ENCODE results near the gene HBA1. TPM values are rescaled to one million over a fixed set of nuclear protein-coding genes. Genes with fewer than 3 reads are reported as not detected.

HBA1 gene
- total and polyA plus RNA-seq, 2 of the 8 experiments (the other 6 are each of a cell fraction or from before 2014, with no cell fraction given) = 2.3 TPM

DNA sequence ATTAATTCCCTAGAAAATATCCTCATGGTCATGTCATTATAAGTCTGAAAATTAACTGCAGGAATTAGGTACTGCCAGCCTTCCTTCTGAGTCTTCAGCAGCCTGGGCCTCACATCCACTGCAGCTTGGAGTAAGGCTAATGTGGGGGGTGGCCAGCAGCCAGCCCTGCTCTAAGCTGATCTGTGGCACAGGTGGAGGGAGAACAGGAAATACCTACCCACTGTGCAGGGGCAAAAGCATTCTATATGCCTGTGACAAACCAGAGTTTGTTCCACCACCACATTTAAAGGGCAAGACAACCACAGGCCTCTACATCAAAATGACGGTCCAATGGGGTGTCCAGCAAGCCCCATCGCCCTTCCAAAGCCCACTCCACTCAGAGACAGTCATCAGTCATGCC, 47.4 kb upstream of the HBA1 start:
- Histone ChIP-seq H4K5ac (ENCODE audit: insufficient read length, low read depth, low read length) (no peak overlapping the region), H2AK5ac (ENCODE audit: low read depth, low read length) (no peak overlapping the region), H3K56ac (replicated peaks; ENCODE audit: insufficient read length, low read depth, low read length) (no peak overlapping the region), H2BK20ac (ENCODE audit: low read length) (no peak overlapping the region), H2BK15ac (ENCODE audit: low read length) (no peak overlapping the region), H2BK5ac (ENCODE audit: low read depth, low read length) (no peak overlapping the region), H3K9ac (replicated peaks in 1 of 4; ENCODE audit: extremely low read depth in 1 of 4, low read depth in 3 of 4, low read length in 3 of 4) (no peak overlapping the region), H4K8ac (ENCODE audit: extremely low read depth, insufficient read depth, low read length) (no peak overlapping the region; the same call in 1 of the 2 replicates), H2AFZ (ENCODE audit: low read length) (no peak overlapping the region), H4K91ac (replicated peaks; ENCODE audit: insufficient read length, low read length) (no peak overlapping the region), H2BK12ac (ENCODE audit: low read depth, low read length) (no peak overlapping the region), H3K27ac (ENCODE audit: low read depth, low read length) (no peak overlapping the region), H3K27me3 (replicated peaks in 1 of 4; ENCODE audit: control insufficient read depth in 3 of 4, extremely low read depth in 1 of 4, insufficient read depth in 3 of 4, low read length in 3 of 4) (no peaks in the 10 kb centered on the region), H3K4me1 (replicated peaks in 1 of 4; ENCODE audit: control insufficient read depth in 3 of 4, insufficient read depth in 4 of 4, low read length in 3 of 4) (no peaks in the 10 kb centered on the region), H3K14ac (ENCODE audit: insufficient read length) (no peak overlapping the region), H3K4me3 (ENCODE audit: extremely low read depth in 1 of 4, insufficient read depth in 2 of 4, low read depth in 3 of 4, low read length in 4 of 4) (no peak overlapping the region), H3K4ac (replicated peaks; ENCODE audit: insufficient read length, low read depth, low read length) (no peak overlapping the region), H3K4me2 (ENCODE audit: insufficient read depth in 1 of 2, low read depth in 2 of 2, low read length in 2 of 2) (no peak overlapping the region), H3K36me3 (ENCODE audit: control insufficient read depth in 2 of 4, insufficient read depth in 4 of 4, low read length in 3 of 4) (no peaks in the 10 kb centered on the region; a peak in 2 of 8 replicates), H3K23me2 (ENCODE audit: low read depth, low read length) (no peaks in the 10 kb centered on the region), H3K23ac (ENCODE audit: insufficient read length) (no peak overlapping the region), H3K9me3 (ENCODE audit: insufficient read depth in 2 of 2, low read depth in 1 of 2, low read length in 1 of 2) (no peaks in the 10 kb centered on the region), H4K20me1 (replicated peaks in 1 of 2; ENCODE audit: control insufficient read depth in 1 of 2, insufficient read depth in 2 of 2, low read length in 2 of 2) (peaks cover 0 to 2% of the 10 kb centered on the region in 2 experiments), H3K79me2 (ENCODE audit: control insufficient read depth in 1 of 2, insufficient read depth in 2 of 2, low read length in 2 of 2) (0 out of 4 replicates have a peak, but pooled peaks cover 0 to 12% of the 10 kb centered on the region in 2 experiments), H3K79me1 (ENCODE audit: low read depth, low read length) (peaks cover 2% of the 10 kb centered on the region), H3K18ac (ENCODE audit: extremely low read depth, low read length) (no peak overlapping the region), H2BK120ac (replicated peaks; ENCODE audit: low read depth, low read length) (no peak overlapping the region)
- CTCF ChIA-PET (ENCODE audit: partially characterized antibody) = interaction anchor here (0.8 to 5.5 kb wide), 4 partner anchors 11 to 233 kb away, joined by 3 to 37 read pairs (median 4); no protein-coding TSS in a partner anchor
- DNase-seq (ENCODE audit: low read depth in 1 of 2, low spot score in 2 of 2) (no peak), FAIRE-seq (no peak)
- WGBS, 2 experiments (ENCODE audit: extremely low coverage in 1 of 2, insufficient coverage in 1 of 2, insufficient read length in 1 of 2, insufficient replicate concordance in 2 of 2, low coverage in 1 of 2, low lambda C conversion rate in 2 of 2, missing lambda C conversion rate in 1 of 2) = 87% methylated on average over 2 of the region's 2 CpGs; no CpG with 5 or more reads in 1 of the 2 experiments
- POLR2A ChIA-PET (ENCODE audit: partially characterized antibody) = interaction anchor here (0.6 to 1.4 kb wide), 2 partner anchors 11 to 57 kb away, joined by 3 read pairs; partner anchors contain the start of gene RHBDF1
- TF ChIP-seq, protein P1, sequence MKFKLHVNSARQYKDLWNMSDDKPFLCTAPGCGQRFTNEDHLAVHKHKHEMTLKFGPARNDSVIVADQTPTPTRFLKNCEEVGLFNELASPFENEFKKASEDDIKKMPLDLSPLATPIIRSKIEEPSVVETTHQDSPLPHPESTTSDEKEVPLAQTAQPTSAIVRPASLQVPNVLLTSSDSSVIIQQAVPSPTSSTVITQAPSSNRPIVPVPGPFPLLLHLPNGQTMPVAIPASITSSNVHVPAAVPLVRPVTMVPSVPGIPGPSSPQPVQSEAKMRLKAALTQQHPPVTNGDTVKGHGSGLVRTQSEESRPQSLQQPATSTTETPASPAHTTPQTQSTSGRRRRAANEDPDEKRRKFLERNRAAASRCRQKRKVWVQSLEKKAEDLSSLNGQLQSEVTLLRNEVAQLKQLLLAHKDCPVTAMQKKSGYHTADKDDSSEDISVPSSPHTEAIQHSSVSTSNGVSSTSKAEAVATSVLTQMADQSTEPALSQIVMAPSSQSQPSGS (IDR thresholded peaks at IDR 0.05; ENCODE audit: low read length) = no peak
- no peak for TF ChIP-seq TAF7 (optimal IDR thresholded peaks at IDR 0.05; ENCODE audit: borderline replicate concordance, low read depth, low read length)
- no peak for TF ChIP-seq SIRT6 (IDR thresholded peaks at IDR 0.05; ENCODE audit: low read length)
- no peak for TF ChIP-seq HDAC6 (IDR thresholded peaks at IDR 0.05; ENCODE audit: low read depth, low read length)
- TF ChIP-seq CREB1 (IDR thresholded peaks at IDR 0.05) = no peak
- TF ChIP-seq ASH2L (IDR thresholded peaks at IDR 0.05; ENCODE audit: low read length) = no peak
- TF ChIP-seq SP2 (IDR thresholded peaks at IDR 0.05; ENCODE audit: low read length) = no peak
- TF ChIP-seq SUZ12 (IDR thresholded peaks at IDR 0.05; ENCODE audit: low read length) = no peak
- no peak for TF ChIP-seq RBBP5 (IDR thresholded peaks at IDR 0.05; ENCODE audit: borderline replicate concordance, low read depth, low read length)
- no peak for TF ChIP-seq CHD2 (IDR thresholded peaks at IDR 0.05; ENCODE audit: low read length)
- TF ChIP-seq JUND (IDR thresholded peaks at IDR 0.05; ENCODE audit: low read length) = no peak
- no peak for TF ChIP-seq JUN (IDR thresholded peaks at IDR 0.05; ENCODE audit: low read depth, low read length)
- TF ChIP-seq EZH2 (IDR thresholded peaks at IDR 0.05; ENCODE audit: low read depth, low read length, severe bottlenecking) = no peak
- no peak for TF ChIP-seq CHD1 (IDR thresholded peaks at IDR 0.05; ENCODE audit: low read depth, low read length)
